Liver (tissue), 9 donors: ENCODE measurements around the gene NHERF1. TPM values are rescaled to one million over a fixed set of nuclear protein-coding genes. Genes with fewer than 3 reads are reported as not detected.

ENCODE experiments used
- DNase-seq: peaks from one replicate; pipeline ENCODE4 v3.0.0-alpha.2; 2017; ENCODE audit warnings: low spot score
- H3K27ac ChIP-seq, 2 donors: one replicate each; pipeline ENCODE4 v1.7.0; 2013; ENCODE audit warnings: inconsistent platforms in 2 of 2, low read length in 2 of 2, control low read depth in 1 of 2, low read depth in 1 of 2, mild to moderate bottlenecking in 1 of 2
- H3K27me3 ChIP-seq, 4 donors: one replicate each; pipeline versions ENCODE4 v1.6.1 to v1.7.0; 2013; ENCODE audit warnings: low read length in 3 of 4, inconsistent platforms in 1 of 4, mild to moderate bottlenecking in 1 of 4, moderate library complexity in 1 of 4; ENCODE audit not compliant: control insufficient read depth in 4 of 4, insufficient read depth in 4 of 4
- H3K36me3 ChIP-seq, 4 donors: one replicate each; pipeline versions ENCODE4 v1.6.1 to v1.7.0; 2013; ENCODE audit warnings: low read length in 3 of 4, mild to moderate bottlenecking in 3 of 4, low read depth in 1 of 4, moderate library complexity in 1 of 4; ENCODE audit not compliant: control insufficient read depth in 4 of 4, insufficient read depth in 3 of 4
- H3K4me1 ChIP-seq, 4 donors: one replicate each; pipeline versions ENCODE4 v1.6.1 to v1.7.0; 2013; ENCODE audit warnings: low read length in 3 of 4, mild to moderate bottlenecking in 3 of 4, moderate library complexity in 1 of 4; ENCODE audit not compliant: control insufficient read depth in 4 of 4, insufficient read depth in 4 of 4
- H3K4me3 ChIP-seq, 3 donors: one replicate each; pipeline versions ENCODE4 v1.6.1 to v1.7.0; 2013; ENCODE audit warnings: low read length in 3 of 3, control low read depth in 1 of 3, low read depth in 1 of 3, mild to moderate bottlenecking in 1 of 3
- H3K9ac ChIP-seq, 2 donors: one replicate each; pipeline ENCODE4 v1.7.0; 2013; ENCODE audit warnings: low read length in 2 of 2, mild to moderate bottlenecking in 2 of 2, moderate library complexity in 2 of 2, control low read depth in 1 of 2, low read depth in 1 of 2
- H3K9me3 ChIP-seq, 4 donors: one replicate each; pipeline versions ENCODE4 v1.6.1 to v1.7.0; 2013; ENCODE audit warnings: low read length in 3 of 4; ENCODE audit not compliant: control insufficient read depth in 4 of 4
- EGR1 ChIP-seq, 2 donors: IDR thresholded peaks; 2 replicates each; pipeline ENCODE4 v1.6.1; 2016 to 2018; ENCODE audit warnings: antibody characterized with exemption in 2 of 2, low read depth in 2 of 2
- FOXA1 ChIP-seq: IDR thresholded peaks from 2 replicates; pipeline ENCODE4 v1.6.1; 2016; ENCODE audit warnings: antibody characterized with exemption
- FOXA2 ChIP-seq: IDR thresholded peaks from 2 replicates; pipeline ENCODE4 v1.6.1; 2016; ENCODE audit warnings: antibody characterized with exemption
- GABPA ChIP-seq, 2 donors: IDR thresholded peaks in 1 of 2; conservative IDR thresholded peaks in 1 of 2; 2 replicates each; pipeline ENCODE4 v1.6.1; 2016; ENCODE audit warnings: antibody characterized with exemption in 2 of 2, mild to moderate bottlenecking in 1 of 2, moderate library complexity in 1 of 2
- HNF4A ChIP-seq, 2 donors: conservative IDR thresholded peaks; 2 replicates each; pipeline ENCODE4 v1.6.1; 2016; ENCODE audit warnings: antibody characterized with exemption in 2 of 2, mild to moderate bottlenecking in 2 of 2
- HNF4G ChIP-seq: IDR thresholded peaks from 2 replicates; pipeline ENCODE4 v1.6.1; 2016; ENCODE audit warnings: antibody characterized with exemption
- JUND ChIP-seq, 2 donors: IDR thresholded peaks; 2 replicates each; pipeline ENCODE4 v1.6.1; 2016; ENCODE audit warnings: antibody characterized with exemption in 2 of 2
- NR2F2 ChIP-seq: IDR thresholded peaks from 2 replicates; pipeline ENCODE4 v1.6.1; 2016; ENCODE audit warnings: antibody characterized with exemption
- RAD21 ChIP-seq, 2 donors: IDR thresholded peaks; 2 replicates each; pipeline ENCODE4 v1.6.1; 2016; ENCODE audit warnings: antibody characterized with exemption in 2 of 2, mild to moderate bottlenecking in 2 of 2
- REST ChIP-seq: IDR thresholded peaks from 2 replicates; pipeline ENCODE4 v1.6.1; 2016; ENCODE audit warnings: antibody characterized with exemption, mild to moderate bottlenecking
- TAF1 ChIP-seq: conservative IDR thresholded peaks from 2 replicates; pipeline ENCODE4 v1.6.1; 2016; ENCODE audit warnings: antibody characterized with exemption, mild to moderate bottlenecking
- WGBS: extraction: QIAGEN DNeasy Blood & Tissue Kit; methylation state at CpG from one replicate; pipeline ENCODE4 v1.1.7; 2013; 5-methylcytosine and 5-hydroxymethylcytosine counted together
- polyA plus RNA-seq, 2 donors: library from polyadenylated mRNA; stranded (reverse) in 1 of 2; unstranded in 1 of 2; fragments of 200-250 nt in 1 of 2; fragments of >200 nt in 1 of 2; fragmentation: Nextera tagmentation in 1 of 2; extraction: Ambion mirVana in 1 of 2; gene quantifications; one replicate each; pipeline versions ENCODE4 v1.2.1 to v1.2.3, GENCODE V29; 2013 to 2015
- total RNA-seq, 2 donors: library from RNA; depleted of rRNA; stranded (reverse); fragments of >200 nt; gene quantifications; one replicate each; pipeline ENCODE4 v1.2.3, GENCODE V29; 2014
- TF ChIP-seq, protein P1 (sequence below): IDR thresholded peaks from 2 replicates; pipeline ENCODE4 v1.6.1; 2016; ENCODE audit warnings: antibody characterized with exemption
- TF ChIP-seq, protein P2 (sequence below): fragments of 150-350 bp; IDR thresholded peaks from 2 replicates; pipeline ENCODE4 v1.5.1; 2017; ENCODE audit warnings: improper control_type of control experiment, low read depth, low read length; ENCODE audit not compliant: missing input control
- donor health status: healthy.
- donor health status: healthy.
- donor health status: healthy.
- donor health status: healthy.
- donor health status: healthy.

The NHERF1 gene
- total and polyA plus RNA-seq, 4 donors: 38.1 to 160 (median 94.7) TPM

- no peaks in the 10 kb centered on the region for H3K4me1 ChIP-seq
- no peak overlapping the region for H3K9ac ChIP-seq
- H3K27ac ChIP-seq: no peak overlapping the region
- WGBS: 97% methylated on average over 4 of the region's 4 CpGs
- H3K9me3 ChIP-seq: no peaks in the 10 kb centered on the region
- no peaks in the 10 kb centered on the region for H3K27me3 ChIP-seq
- peaks cover 0 to 76% (median 22%) of the 10 kb centered on the region in 4 donors for H3K36me3 ChIP-seq
- TF ChIP-seq GABPA (IDR thresholded peaks at IDR 0.05 in 1 of 2, conservative IDR thresholded peaks at IDR 0.05 in 1 of 2) (no peak), JUND (IDR thresholded peaks at IDR 0.05) (no peak), TAF1 (no peak), RAD21 (IDR thresholded peaks at IDR 0.05) (no peak), HNF4G (no peak), FOXA2 (no peak), NR2F2 (no peak), HNF4A (conservative IDR thresholded peaks at IDR 0.05) (no peak)
- TF ChIP-seq, protein P1, sequence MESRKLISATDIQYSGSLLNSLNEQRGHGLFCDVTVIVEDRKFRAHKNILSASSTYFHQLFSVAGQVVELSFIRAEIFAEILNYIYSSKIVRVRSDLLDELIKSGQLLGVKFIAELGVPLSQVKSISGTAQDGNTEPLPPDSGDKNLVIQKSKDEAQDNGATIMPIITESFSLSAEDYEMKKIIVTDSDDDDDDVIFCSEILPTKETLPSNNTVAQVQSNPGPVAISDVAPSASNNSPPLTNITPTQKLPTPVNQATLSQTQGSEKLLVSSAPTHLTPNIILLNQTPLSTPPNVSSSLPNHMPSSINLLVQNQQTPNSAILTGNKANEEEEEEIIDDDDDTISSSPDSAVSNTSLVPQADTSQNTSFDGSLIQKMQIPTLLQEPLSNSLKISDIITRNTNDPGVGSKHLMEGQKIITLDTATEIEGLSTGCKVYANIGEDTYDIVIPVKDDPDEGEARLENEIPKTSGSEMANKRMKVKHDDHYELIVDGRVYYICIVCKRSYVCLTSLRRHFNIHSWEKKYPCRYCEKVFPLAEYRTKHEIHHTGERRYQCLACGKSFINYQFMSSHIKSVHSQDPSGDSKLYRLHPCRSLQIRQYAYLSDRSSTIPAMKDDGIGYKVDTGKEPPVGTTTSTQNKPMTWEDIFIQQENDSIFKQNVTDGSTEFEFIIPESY: no peak
- TF ChIP-seq, protein P2, sequence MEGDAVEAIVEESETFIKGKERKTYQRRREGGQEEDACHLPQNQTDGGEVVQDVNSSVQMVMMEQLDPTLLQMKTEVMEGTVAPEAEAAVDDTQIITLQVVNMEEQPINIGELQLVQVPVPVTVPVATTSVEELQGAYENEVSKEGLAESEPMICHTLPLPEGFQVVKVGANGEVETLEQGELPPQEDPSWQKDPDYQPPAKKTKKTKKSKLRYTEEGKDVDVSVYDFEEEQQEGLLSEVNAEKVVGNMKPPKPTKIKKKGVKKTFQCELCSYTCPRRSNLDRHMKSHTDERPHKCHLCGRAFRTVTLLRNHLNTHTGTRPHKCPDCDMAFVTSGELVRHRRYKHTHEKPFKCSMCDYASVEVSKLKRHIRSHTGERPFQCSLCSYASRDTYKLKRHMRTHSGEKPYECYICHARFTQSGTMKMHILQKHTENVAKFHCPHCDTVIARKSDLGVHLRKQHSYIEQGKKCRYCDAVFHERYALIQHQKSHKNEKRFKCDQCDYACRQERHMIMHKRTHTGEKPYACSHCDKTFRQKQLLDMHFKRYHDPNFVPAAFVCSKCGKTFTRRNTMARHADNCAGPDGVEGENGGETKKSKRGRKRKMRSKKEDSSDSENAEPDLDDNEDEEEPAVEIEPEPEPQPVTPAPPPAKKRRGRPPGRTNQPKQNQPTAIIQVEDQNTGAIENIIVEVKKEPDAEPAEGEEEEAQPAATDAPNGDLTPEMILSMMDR: no peak
- no peak for DNase-seq
- no peak overlapping the region for H3K4me3 ChIP-seq
These were observed 49.4 kb downstream of the NHERF1 start for GRCh38 chr17:74797824-74798223.

GRCh38 chr17:74798239-74798707 is 49.8 kb downstream of the NHERF1 start:
- TF ChIP-seq EGR1 (IDR thresholded peaks at IDR 0.05; ENCODE audit: low read depth in 2 of 2) (no peak), RAD21 (IDR thresholded peaks at IDR 0.05) (no peak), HNF4A (conservative IDR thresholded peaks at IDR 0.05) (no peak), REST (no peak), FOXA1 (no peak), TAF1 (no peak), JUND (IDR thresholded peaks at IDR 0.05) (no peak)
- TF ChIP-seq, protein P2: no peak
- Histone ChIP-seq H3K36me3 (peaks cover 0 to 72% (median 22%) of the 10 kb centered on the region in 4 donors), H3K9ac (no peak overlapping the region)

More at GRCh38 chr17:74798239-74798707, 49.8 kb downstream of the NHERF1 start:
- 86% methylated on average over 8 of the region's 8 CpGs for WGBS
- Histone ChIP-seq H3K9me3 (no peaks in the 10 kb centered on the region), H3K4me3 (no peak overlapping the region), H3K4me1 (no peaks in the 10 kb centered on the region), H3K27ac (no peak overlapping the region), H3K27me3 (no peaks in the 10 kb centered on the region)
- no peak for DNase-seq
